Activated T-cell treated with anti-CD3 and anti-CD28 coated beads, Interleukin-2, amount 50 U/mL, for 1 hour (primary cell): ENCODE measurements around the gene TRAPPC10.

Source experiments
- DNase-seq: peaks from one replicate; pipeline ENCODE4 v3.0.0-alpha.2; 2020

The TRAPPC10 gene, protein sequence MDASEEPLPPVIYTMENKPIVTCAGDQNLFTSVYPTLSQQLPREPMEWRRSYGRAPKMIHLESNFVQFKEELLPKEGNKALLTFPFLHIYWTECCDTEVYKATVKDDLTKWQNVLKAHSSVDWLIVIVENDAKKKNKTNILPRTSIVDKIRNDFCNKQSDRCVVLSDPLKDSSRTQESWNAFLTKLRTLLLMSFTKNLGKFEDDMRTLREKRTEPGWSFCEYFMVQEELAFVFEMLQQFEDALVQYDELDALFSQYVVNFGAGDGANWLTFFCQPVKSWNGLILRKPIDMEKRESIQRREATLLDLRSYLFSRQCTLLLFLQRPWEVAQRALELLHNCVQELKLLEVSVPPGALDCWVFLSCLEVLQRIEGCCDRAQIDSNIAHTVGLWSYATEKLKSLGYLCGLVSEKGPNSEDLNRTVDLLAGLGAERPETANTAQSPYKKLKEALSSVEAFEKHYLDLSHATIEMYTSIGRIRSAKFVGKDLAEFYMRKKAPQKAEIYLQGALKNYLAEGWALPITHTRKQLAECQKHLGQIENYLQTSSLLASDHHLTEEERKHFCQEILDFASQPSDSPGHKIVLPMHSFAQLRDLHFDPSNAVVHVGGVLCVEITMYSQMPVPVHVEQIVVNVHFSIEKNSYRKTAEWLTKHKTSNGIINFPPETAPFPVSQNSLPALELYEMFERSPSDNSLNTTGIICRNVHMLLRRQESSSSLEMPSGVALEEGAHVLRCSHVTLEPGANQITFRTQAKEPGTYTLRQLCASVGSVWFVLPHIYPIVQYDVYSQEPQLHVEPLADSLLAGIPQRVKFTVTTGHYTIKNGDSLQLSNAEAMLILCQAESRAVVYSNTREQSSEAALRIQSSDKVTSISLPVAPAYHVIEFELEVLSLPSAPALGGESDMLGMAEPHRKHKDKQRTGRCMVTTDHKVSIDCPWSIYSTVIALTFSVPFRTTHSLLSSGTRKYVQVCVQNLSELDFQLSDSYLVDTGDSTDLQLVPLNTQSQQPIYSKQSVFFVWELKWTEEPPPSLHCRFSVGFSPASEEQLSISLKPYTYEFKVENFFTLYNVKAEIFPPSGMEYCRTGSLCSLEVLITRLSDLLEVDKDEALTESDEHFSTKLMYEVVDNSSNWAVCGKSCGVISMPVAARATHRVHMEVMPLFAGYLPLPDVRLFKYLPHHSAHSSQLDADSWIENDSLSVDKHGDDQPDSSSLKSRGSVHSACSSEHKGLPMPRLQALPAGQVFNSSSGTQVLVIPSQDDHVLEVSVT

DNA sequence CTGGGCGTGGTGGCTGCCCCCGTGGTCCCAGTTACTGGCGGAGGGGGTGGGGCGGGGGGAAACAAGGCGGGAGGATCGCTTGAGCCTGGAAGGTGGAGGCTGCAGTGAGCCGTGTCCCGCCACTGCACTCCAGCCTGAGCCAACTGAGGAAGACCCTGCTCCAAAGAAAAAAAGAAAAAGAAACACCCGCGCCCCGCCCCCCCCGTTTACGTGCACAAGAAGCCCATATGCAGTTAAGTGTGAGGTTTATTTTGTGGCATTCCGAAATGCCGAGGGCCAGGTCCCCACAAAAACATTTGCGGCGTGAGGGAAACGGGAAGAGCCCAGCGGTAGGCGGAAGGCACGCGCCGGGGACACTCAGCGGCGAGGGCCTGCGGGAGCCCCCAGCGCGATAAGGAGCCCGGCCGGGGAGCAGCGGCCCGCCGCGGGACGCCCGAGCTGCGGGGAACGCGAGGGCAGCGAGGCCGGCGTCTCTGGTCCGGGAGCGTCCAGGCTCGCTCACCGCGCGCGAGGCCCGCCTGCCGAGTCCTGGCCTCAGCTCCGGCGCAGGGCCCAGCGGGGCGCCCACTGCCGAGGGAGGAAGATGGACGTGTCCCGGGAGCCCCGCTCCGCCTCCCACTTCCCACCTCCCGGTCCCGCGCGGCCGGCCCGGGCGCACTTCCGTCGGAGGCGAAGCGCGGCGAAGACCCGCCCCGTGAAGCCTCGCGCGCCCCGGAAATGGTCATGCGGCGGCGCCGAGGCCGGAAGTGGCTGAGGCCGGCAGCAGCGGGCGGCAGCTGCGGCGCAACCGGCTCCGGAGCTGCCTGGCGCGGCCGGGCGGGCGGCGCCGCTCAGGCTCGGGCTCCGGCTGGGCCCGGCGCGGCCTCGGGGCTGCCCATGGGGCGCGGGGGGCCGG, at the start of gene TRAPPC10:
TSS of gene TRAPPC10 (plus strand) at position 731 of the 895 bp plus-strand sequence. CDS start 185 bp downstream, outside the sequence.
- DNase-seq = peak; percentile 77

GRCh38 chr21:43965911-43966585, 46.1 kb upstream of the TRAPPC10 start:
- no peak for DNase-seq

- DNase-seq = no peak
Observed at GRCh38 chr21:43966946-43967512, 45.1 kb upstream of the TRAPPC10 start.

- DNase-seq = no peak
Observed at GRCh38 chr21:43967981-43968380, 44.1 kb upstream of the TRAPPC10 start.

GRCh38 chr21:43968410-43969114, 43.5 kb upstream of the TRAPPC10 start:
- DNase-seq = no peak

DNA sequence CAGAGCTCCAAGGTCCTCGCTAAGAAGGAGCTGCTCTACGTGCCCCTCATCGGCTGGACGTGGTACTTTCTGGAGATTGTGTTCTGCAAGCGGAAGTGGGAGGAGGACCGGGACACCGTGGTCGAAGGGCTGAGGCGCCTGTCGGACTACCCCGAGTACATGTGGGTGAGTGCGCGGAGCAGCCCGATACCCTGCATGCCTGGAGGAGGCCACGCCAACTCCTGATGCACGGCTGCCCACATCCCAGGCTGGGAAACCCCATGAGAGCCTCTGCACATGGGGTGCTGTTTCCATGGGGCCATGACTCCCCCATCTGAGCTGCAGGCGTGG, 43.0 kb upstream of the TRAPPC10 start:
- no peak for DNase-seq

GRCh38 chr21:43970551-43970950, 41.6 kb upstream of the TRAPPC10 start:
- no peak for DNase-seq

DNA sequence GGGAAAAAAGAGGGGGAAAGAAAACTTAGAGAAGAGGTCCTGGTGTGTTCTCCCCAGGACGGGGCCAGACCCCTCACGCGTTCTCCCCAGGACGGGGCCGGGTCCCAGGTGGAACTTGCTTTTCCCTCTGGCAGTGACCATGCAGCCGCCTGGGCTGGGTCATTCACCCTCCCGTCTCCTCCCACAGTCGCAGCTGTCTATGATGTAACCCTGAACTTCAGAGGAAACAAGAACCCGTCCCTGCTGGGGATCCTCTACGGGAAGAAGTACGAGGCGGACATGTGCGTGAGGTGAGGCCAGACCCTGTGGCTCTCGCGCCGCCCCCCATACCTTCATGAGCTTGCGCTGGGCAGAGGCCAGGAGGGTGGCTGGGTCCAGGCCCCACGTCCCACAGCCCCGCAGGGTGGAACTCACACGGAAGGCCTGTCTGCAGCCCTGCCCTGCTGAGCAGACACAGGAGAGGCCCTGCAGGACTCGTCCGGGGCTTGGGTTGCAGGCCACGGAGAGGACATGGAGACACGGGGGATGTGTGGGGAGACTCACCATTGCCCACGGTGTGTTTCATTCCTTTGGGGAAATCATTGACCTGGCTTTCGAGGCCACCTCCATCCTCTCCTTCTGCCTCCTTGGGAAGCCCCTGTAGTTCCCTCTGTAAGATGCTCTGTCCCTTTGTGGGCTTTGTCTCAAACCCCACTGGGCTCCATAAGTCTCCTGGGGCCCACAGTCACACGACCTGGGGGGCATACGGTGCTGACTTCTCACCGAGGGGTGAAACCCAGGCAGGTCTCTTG, 40.7 kb upstream of the TRAPPC10 start:
- DNase-seq = no peak

- no peak for DNase-seq
Observed at GRCh38 chr21:43971992-43972255, 40.2 kb upstream of the TRAPPC10 start.

- no peak for DNase-seq
Observed at GRCh38 chr21:43972850-43973633, 39.1 kb upstream of the TRAPPC10 start.

GRCh38 chr21:43973634-43973955, 38.5 kb upstream of the TRAPPC10 start:
- no peak for DNase-seq

DNA sequence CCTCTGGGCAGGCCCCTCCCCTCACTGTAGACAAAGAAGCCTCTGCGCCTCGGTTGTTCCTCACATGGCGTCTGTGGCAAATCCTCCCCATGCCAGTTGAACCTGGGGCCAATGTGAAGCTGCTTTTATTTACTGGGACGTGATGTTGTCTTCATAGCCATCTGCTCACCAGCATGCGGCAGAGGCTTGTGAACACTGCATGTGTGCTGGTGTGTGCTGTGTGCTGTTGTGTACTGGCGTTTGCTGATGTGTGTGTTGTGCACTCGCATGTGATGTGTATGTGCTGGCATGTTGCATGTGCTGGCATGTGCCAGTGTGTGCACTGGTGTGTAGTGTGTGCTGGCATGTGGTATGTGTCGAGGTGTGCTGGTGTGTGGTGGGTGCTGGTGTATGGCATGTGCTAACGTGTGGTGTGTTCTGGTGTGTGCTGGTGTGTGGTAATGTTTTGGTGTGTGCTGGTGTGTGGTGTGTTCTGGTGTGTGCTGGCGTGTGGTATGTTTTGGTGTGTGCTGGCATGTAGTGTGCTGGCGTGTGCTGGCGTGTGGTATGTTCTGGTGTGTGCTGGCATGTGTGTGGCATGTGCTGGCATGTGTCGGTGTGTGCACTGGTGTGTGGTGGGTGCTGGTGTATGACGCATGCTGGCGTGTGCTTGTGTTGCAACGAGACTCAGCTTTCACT, 37.2 kb upstream of the TRAPPC10 start:
- DNase-seq = no peak

GRCh38 chr21:43975469-43976098, 36.5 kb upstream of the TRAPPC10 start:
- peak; percentile 88 for DNase-seq

DNA sequence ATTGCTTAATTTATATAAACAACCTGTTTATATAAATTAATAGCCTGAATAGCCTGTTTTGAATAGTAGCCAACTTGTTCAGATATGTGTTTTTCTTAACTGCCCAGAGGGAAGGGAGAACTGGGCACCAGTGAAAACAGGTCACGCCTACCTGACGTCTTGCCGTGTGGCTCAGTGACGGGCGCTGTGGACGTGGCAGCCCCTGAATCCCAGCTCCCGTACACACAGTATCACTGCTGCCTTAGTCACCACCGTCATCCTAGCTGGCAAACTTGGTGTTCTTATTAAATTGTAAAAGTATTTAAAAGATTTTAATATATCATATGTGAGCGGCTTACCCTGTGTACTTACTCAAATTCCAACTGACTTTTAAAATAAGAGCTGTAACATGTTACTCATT, 35.4 kb upstream of the TRAPPC10 start:
- DNase-seq = no peak

DNA sequence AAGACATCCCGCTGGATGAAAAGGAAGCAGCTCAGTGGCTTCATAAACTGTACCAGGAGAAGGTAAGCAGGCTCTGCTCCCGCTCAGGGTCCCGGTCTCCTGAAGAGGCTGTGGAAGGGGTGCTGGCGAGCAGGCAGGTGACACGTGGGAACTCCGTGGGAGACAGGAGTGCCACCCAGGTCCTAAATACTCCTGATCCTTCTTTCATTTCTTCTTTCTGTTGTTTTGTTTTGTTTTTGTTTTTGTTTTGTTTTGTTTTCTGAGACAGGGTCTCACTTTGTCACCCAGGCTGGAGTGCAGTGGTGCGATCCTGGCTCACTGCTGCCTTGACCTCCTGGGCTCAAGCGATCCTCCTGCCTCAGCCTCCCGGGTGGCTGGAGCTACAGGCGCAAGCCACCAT, 34.0 kb upstream of the TRAPPC10 start:
- DNase-seq = no peak

- DNase-seq = no peak
Observed at GRCh38 chr21:43979654-43980053, 32.5 kb upstream of the TRAPPC10 start.

GRCh38 chr21:43981151-43981870, 30.8 kb upstream of the TRAPPC10 start:
- DNase-seq = no peak

- DNase-seq = no peak
Observed at GRCh38 chr21:43981871-43982210, 30.3 kb upstream of the TRAPPC10 start.
